IMR-90 (cell line): ENCODE measurements around the gene ACSBG1. TPM values are rescaled to one million over a fixed set of nuclear protein-coding genes. Genes with fewer than 3 reads are reported as not detected.

ENCODE experiments used
- ATAC-seq: fragments of 200-7000 bp; cut with Tn5 transposase; 2 replicates; pipeline ENCODE4 v1.9.1; 2020; ENCODE audit warnings: low read depth, mild to moderate bottlenecking, moderate library complexity
- BruUV-seq: library from RNA; stranded (reverse); fragments of 400-500 nt; replicated peaks from 2 replicates; lab custom pipeline; 2021; lab: Mats Ljungman, UMichigan
- CTCF ChIA-PET: fragments of 300-600 bp; formaldehyde crosslinking; extraction: SDS; loops from one replicate; lab custom pipeline; 2021; ENCODE audit warnings: antibody characterized with exemption; lab: Yijun Ruan, JAX
- POLR2A ChIA-PET: fragments of 300-600 bp; sonication (Branson Sonifier 250); formaldehyde crosslinking; loops from one replicate; lab custom pipeline; 2022; ENCODE audit warnings: antibody characterized with exemption; ENCODE audit not compliant: unreplicated experiment; lab: Charles Lee
- DNase-seq: peaks from one replicate; pipeline ENCODE4 v3.0.0; 2013
- H2AFZ ChIP-seq: replicated peaks from 2 replicates; pipeline ENCODE3; 2013; ENCODE audit warnings: low read length, mild to moderate bottlenecking; ENCODE audit not compliant: poor library complexity
- H2AK5ac ChIP-seq: 2 replicates; pipeline ENCODE4 v1.6.1; 2013; ENCODE audit warnings: low read depth, low read length, inconsistent platforms
- H2AK9ac ChIP-seq: replicated peaks from 2 replicates; pipeline ENCODE3; 2013; ENCODE audit warnings: mild to moderate bottlenecking, low read depth, low read length, moderate library complexity; ENCODE audit not compliant: poor library complexity
- H2BK120ac ChIP-seq: 2 replicates; pipeline ENCODE4 v1.6.1; 2013; ENCODE audit warnings: low read depth, low read length, inconsistent platforms
- H2BK15ac ChIP-seq: 3 replicates; pipeline ENCODE4 v1.6.1; 2013; ENCODE audit warnings: low read depth, low read length, inconsistent platforms
- H2BK20ac ChIP-seq: 2 replicates; pipeline ENCODE4 v1.6.1; 2013; ENCODE audit warnings: low read depth, mild to moderate bottlenecking, inconsistent platforms, low read length, moderate library complexity
- H2BK5ac ChIP-seq: 2 replicates; pipeline ENCODE4 v1.6.1; 2013; ENCODE audit warnings: mild to moderate bottlenecking, low read depth, low read length, inconsistent platforms; ENCODE audit not compliant: poor library complexity, severe bottlenecking
- H3K14ac ChIP-seq: replicated peaks from 2 replicates; pipeline ENCODE4 v1.6.1; 2013; ENCODE audit warnings: low read depth, low read length, inconsistent platforms
- H3K18ac ChIP-seq: 2 replicates; pipeline ENCODE4 v1.6.1; 2013; ENCODE audit warnings: low read depth, low read length, control low read depth
- H3K23ac ChIP-seq: 2 replicates; pipeline ENCODE4 v1.6.1; 2013; ENCODE audit warnings: low read depth, low read length, inconsistent platforms
- H3K27ac ChIP-seq: 2 replicates; pipeline ENCODE4 v1.5.1; 2013; ENCODE audit warnings: mild to moderate bottlenecking, control low read depth, low read length; ENCODE audit not compliant: insufficient read depth
- H3K27me3 ChIP-seq: 2 replicates; pipeline ENCODE4 v1.6.1; 2013; ENCODE audit warnings: low read length; ENCODE audit not compliant: control insufficient read depth, insufficient read depth
- H3K36me3 ChIP-seq: 2 replicates; pipeline ENCODE4 v1.6.1; 2013; ENCODE audit warnings: low read length, mixed read lengths; ENCODE audit not compliant: control insufficient read depth, insufficient read depth
- H3K4ac ChIP-seq: 2 replicates; pipeline ENCODE4 v1.6.1; 2013; ENCODE audit warnings: low read depth, low read length, inconsistent platforms
- H3K4me1 ChIP-seq: 2 replicates; pipeline ENCODE4 v1.6.1; 2013; ENCODE audit warnings: low read length, mixed read lengths; ENCODE audit not compliant: control insufficient read depth, insufficient read depth
- H3K4me2 ChIP-seq: 2 replicates; pipeline ENCODE4 v1.6.1; 2013; ENCODE audit warnings: low read depth, mild to moderate bottlenecking, control low read depth, low read length, moderate library complexity
- H3K4me3 ChIP-seq: 2 replicates; pipeline ENCODE4 v1.5.1; 2013; ENCODE audit warnings: low read depth, mild to moderate bottlenecking, control low read depth, low read length, moderate library complexity; ENCODE audit not compliant: insufficient read depth
- H3K56ac ChIP-seq: 2 replicates; pipeline ENCODE4 v1.6.1; 2013; ENCODE audit warnings: low read length, inconsistent platforms; ENCODE audit not compliant: insufficient read depth; ENCODE audit errors: extremely low read depth
- H3K79me1 ChIP-seq, 2 experiments: 2 replicates each; pipeline ENCODE4 v1.6.1; 2013; ENCODE audit warnings: low read length in 2 of 2, inconsistent platforms in 1 of 2, low read depth in 1 of 2
- H3K9ac ChIP-seq: 2 replicates; pipeline ENCODE4 v1.6.1; 2013; ENCODE audit warnings: low read depth, low read length, control low read depth
- H3K9me1 ChIP-seq: 2 replicates; pipeline ENCODE4 v1.6.1; 2013; ENCODE audit warnings: low read length, inconsistent platforms; ENCODE audit not compliant: insufficient read depth
- H3K9me3 ChIP-seq: 2 replicates; pipeline ENCODE4 v1.6.1; 2013; ENCODE audit warnings: low read length; ENCODE audit not compliant: control insufficient read depth, insufficient read depth
- H4K20me1 ChIP-seq: 2 replicates; pipeline ENCODE4 v1.6.1; 2013; ENCODE audit warnings: low read length, inconsistent platforms; ENCODE audit not compliant: insufficient read depth
- H4K5ac ChIP-seq: 2 replicates; pipeline ENCODE4 v1.6.1; 2013; ENCODE audit warnings: mild to moderate bottlenecking, low read depth, low read length, control low read depth
- H4K8ac ChIP-seq, 2 experiments: 2 replicates each; pipeline ENCODE4 v1.6.1; 2013; ENCODE audit warnings: low read depth in 2 of 2, low read length in 2 of 2, control low read depth in 1 of 2, inconsistent platforms in 1 of 2
- H4K91ac ChIP-seq: 2 replicates; pipeline ENCODE4 v1.6.1; 2013; ENCODE audit warnings: low read depth, low read length, inconsistent platforms; ENCODE audit not compliant: insufficient read depth
- CEBPB ChIP-seq: IDR thresholded peaks from 2 replicates; pipeline ENCODE4 v1.6.1; 2012; ENCODE audit warnings: low read depth, low read length, improper control_type of control experiment
- CHD1 ChIP-seq: IDR thresholded peaks from 2 replicates; pipeline ENCODE4 v1.6.1; 2012; ENCODE audit warnings: low read depth, low read length, improper control_type of control experiment
- FOS ChIP-seq: fragments of 150-350 bp; IDR thresholded peaks from 2 replicates; pipeline ENCODE4 v1.6.1; 2016; ENCODE audit warnings: low read depth, low read length
- MAFK ChIP-seq: IDR thresholded peaks from 2 replicates; pipeline ENCODE4 v1.6.1; 2012; ENCODE audit warnings: low read depth, low read length, improper control_type of control experiment
- MAZ ChIP-seq: IDR thresholded peaks from 2 replicates; pipeline ENCODE4 v1.6.1; 2012; ENCODE audit warnings: low read depth, mild to moderate bottlenecking, low read length, improper control_type of control experiment, moderate library complexity, borderline replicate concordance
- MXI1 ChIP-seq: IDR thresholded peaks from 2 replicates; pipeline ENCODE4 v1.6.1; 2012; ENCODE audit warnings: low read depth, mild to moderate bottlenecking, low read length, moderate library complexity, borderline replicate concordance
- NFE2L2 ChIP-seq: fragments of 150-350 bp; IDR thresholded peaks from 2 replicates; pipeline ENCODE4 v1.6.1; 2016; ENCODE audit warnings: low read depth, mild to moderate bottlenecking, low read length
- POLR2A ChIP-seq: IDR thresholded peaks from 2 replicates; pipeline ENCODE4 v1.6.1; 2012; ENCODE audit warnings: mild to moderate bottlenecking, low read depth, low read length
- RAD21 ChIP-seq: IDR thresholded peaks from 2 replicates; pipeline ENCODE4 v1.6.1; 2012; ENCODE audit warnings: low read length, improper control_type of control experiment
- RCOR1 ChIP-seq: IDR thresholded peaks from 2 replicates; pipeline ENCODE4 v1.6.1; 2012; ENCODE audit warnings: mild to moderate bottlenecking, low read length, improper control_type of control experiment; ENCODE audit not compliant: insufficient replicate concordance
- RFX5 ChIP-seq: IDR thresholded peaks from 2 replicates; pipeline ENCODE4 v1.8.0; 2012; ENCODE audit warnings: low read depth, mild to moderate bottlenecking, low read length, moderate library complexity
- WGBS, 2 experiments: methylation state at CpG; one replicate each; pipeline versions ENCODE4 v1.1.5 to v1.1.7; 2013; ENCODE audit warnings: missing lambda C conversion rate in 2 of 2; ENCODE audit not compliant: insufficient read length in 1 of 2; ENCODE audit errors: extremely low coverage in 2 of 2; 5-methylcytosine and 5-hydroxymethylcytosine counted together
- dilution Hi-C: fragments of 300-500 bp; cut with HindIII; formaldehyde crosslinking; loops from one replicate; pipeline ENCODE4 v1.14.3; 2018; ENCODE audit warnings: low sequenced_read_pairs; ENCODE audit not compliant: unreplicated experiment
- in situ Hi-C: fragments of 300-500 bp; cut with MboI; formaldehyde crosslinking; loops from 3 replicates; pipeline ENCODE4 v1.14.3; 2019; ENCODE audit warnings: low sequenced_read_pairs, inconsistent platforms, mixed read lengths
- intact Hi-C: fragments of 100-400 bp; cut with micrococcal nuclease; formaldehyde crosslinking; loops from 2 replicates; pipeline ENCODE4 v1.10.0; 2022
- polyA plus RNA-seq, 3 experiments: library from polyadenylated mRNA; depleted of rRNA; stranded (reverse); fragments of >200 nt; gene quantifications; 2 replicates each; pipeline ENCODE4 v1.2.3, GENCODE V29; 2012; ENCODE audit warnings: low replicate concordance in 1 of 3
- total RNA-seq: library from RNA; depleted of rRNA; stranded (reverse); fragments of >200 nt; gene quantifications from 2 replicates; pipeline ENCODE4 v1.2.3, GENCODE V29; 2012
- TF ChIP-seq, protein P1 (sequence below): fragments of 150-350 bp; IDR thresholded peaks from 2 replicates; pipeline ENCODE4 v1.6.1; 2017; ENCODE audit warnings: mild to moderate bottlenecking, antibody characterized with exemption, low read length, low read depth
- TF ChIP-seq, protein P2 (sequence below): fragments of 150-350 bp; IDR thresholded peaks from 2 replicates; pipeline ENCODE4 v1.6.1; 2016; ENCODE audit warnings: low read depth, mild to moderate bottlenecking, low read length, moderate library complexity, borderline replicate concordance
- TF ChIP-seq, protein P3 (sequence below): conservative IDR thresholded peaks from 2 replicates; pipeline ENCODE4 v1.5.1; 2012; ENCODE audit warnings: mild to moderate bottlenecking, low read depth, low read length, improper control_type of control experiment

ACSBG1 gene
- total and polyA plus RNA-seq, 2 of the 4 experiments (the other 2 are of a cell fraction), result 0.02 TPM; not detected in 1

DNA sequence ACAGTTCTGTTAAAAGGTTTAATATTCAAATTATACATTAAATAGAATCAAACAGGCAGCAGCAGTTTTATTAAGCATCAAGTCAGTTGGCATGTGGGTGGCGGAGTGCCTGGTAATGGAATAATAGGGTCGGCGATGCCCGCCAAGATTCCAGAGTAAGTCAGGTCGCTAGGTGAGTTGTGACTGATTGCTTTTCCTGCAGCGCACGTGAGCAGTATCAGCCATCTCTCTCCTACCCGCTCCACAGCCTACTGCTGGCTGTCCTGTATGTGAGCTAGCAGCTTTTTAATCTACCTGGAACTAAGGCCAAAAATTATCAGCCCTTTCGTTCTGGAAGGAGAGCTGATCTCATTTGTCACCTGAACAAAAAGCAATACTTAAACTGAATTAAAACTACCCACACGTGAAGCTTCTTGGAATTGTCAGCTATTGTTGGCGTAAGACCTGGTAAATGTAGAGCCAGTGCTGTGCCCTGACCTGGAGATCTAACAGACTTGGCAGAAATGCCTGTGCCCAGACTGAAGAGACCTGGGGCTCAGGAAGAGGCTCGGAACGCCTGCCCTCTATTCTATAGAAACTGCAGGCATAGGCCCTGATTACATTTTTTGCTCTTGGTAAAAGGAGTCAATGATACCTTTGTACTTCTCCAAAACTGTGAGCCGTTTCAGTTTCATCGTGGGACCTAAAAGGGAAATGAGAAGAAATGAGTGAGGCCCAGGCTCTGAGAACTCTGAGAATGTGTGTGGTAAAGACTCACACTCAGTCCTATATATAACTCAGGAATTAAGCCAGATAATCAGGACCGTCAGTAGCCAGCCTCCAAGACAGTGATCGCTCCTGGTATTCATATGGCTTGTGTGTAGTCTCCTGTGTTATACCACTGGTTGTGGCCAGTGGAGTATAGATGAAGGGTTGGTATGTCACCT lies 63.3 kb downstream of the ACSBG1 start:
- H2BK5ac ChIP-seq, result no peak overlapping the region
- peaks cover 31% of the 10 kb centered on the region for H3K36me3 ChIP-seq
- no peak overlapping the region for H3K56ac ChIP-seq
- no peak overlapping the region for H2BK20ac ChIP-seq
- intact Hi-C loops (no loop called here), dilution Hi-C loops (no loop called here), in situ Hi-C loops (no loop called here)
- no peak overlapping the region for H2BK15ac ChIP-seq
- H2AFZ ChIP-seq, result no peak overlapping the region
- no peak overlapping the region for H3K23ac ChIP-seq
- H3K79me1 ChIP-seq, result no peaks in the 10 kb centered on the region
- H4K20me1 ChIP-seq, result no peaks in the 10 kb centered on the region
- H3K9ac ChIP-seq, result no peak overlapping the region
- H3K4me2 ChIP-seq, result no peak overlapping the region
- H4K8ac ChIP-seq, result no peak overlapping the region
- no peaks in the 10 kb centered on the region; the same call in 1 of the 2 replicates for H3K9me3 ChIP-seq
- BruUV-seq, result no TSS peak
- H4K91ac ChIP-seq, result no peak overlapping the region
- no peak overlapping the region for H3K18ac ChIP-seq
- POLR2A ChIA-PET, result no interaction called here
- CTCF ChIA-PET, result interaction anchor here (1.0 kb wide), 1 partner anchor 20 kb away, joined by 5 read pairs; no protein-coding TSS in a partner anchor
- WGBS, 2 experiments, result 100% methylated on average over 2 of the region's 17 CpGs; no CpG with 5 or more reads in 1 of the 2 experiments
- H3K27ac ChIP-seq, result no peak overlapping the region
- no peak overlapping the region for H2AK5ac ChIP-seq
- H3K4ac ChIP-seq, result no peak overlapping the region
- no peak for DNase-seq
- H2AK9ac ChIP-seq, result no peak overlapping the region
- no peak for ATAC-seq
- H3K27me3 ChIP-seq, result no peaks in the 10 kb centered on the region
- no peaks in the 10 kb centered on the region for H3K4me1 ChIP-seq
- no peak overlapping the region for H4K5ac ChIP-seq
- no peak overlapping the region for H3K4me3 ChIP-seq
- no peak overlapping the region for H2BK120ac ChIP-seq
- H3K14ac ChIP-seq, result no peak overlapping the region
- H3K9me1 ChIP-seq, result no peaks in the 10 kb centered on the region; the same call in 1 of the 2 replicates
- TF ChIP-seq MXI1 (no peak), RFX5 (no peak), POLR2A (no peak), MAZ (no peak), NFE2L2 (no peak), MAFK (no peak), RCOR1 (no peak), RAD21 (no peak), CEBPB (no peak), FOS (no peak), CHD1 (no peak)
- TF ChIP-seq, protein P1, sequence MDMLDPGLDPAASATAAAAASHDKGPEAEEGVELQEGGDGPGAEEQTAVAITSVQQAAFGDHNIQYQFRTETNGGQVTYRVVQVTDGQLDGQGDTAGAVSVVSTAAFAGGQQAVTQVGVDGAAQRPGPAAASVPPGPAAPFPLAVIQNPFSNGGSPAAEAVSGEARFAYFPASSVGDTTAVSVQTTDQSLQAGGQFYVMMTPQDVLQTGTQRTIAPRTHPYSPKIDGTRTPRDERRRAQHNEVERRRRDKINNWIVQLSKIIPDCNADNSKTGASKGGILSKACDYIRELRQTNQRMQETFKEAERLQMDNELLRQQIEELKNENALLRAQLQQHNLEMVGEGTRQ, result no peak
- TF ChIP-seq, protein P2, sequence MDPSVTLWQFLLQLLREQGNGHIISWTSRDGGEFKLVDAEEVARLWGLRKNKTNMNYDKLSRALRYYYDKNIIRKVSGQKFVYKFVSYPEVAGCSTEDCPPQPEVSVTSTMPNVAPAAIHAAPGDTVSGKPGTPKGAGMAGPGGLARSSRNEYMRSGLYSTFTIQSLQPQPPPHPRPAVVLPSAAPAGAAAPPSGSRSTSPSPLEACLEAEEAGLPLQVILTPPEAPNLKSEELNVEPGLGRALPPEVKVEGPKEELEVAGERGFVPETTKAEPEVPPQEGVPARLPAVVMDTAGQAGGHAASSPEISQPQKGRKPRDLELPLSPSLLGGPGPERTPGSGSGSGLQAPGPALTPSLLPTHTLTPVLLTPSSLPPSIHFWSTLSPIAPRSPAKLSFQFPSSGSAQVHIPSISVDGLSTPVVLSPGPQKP, result no peak
- TF ChIP-seq, protein P3, sequence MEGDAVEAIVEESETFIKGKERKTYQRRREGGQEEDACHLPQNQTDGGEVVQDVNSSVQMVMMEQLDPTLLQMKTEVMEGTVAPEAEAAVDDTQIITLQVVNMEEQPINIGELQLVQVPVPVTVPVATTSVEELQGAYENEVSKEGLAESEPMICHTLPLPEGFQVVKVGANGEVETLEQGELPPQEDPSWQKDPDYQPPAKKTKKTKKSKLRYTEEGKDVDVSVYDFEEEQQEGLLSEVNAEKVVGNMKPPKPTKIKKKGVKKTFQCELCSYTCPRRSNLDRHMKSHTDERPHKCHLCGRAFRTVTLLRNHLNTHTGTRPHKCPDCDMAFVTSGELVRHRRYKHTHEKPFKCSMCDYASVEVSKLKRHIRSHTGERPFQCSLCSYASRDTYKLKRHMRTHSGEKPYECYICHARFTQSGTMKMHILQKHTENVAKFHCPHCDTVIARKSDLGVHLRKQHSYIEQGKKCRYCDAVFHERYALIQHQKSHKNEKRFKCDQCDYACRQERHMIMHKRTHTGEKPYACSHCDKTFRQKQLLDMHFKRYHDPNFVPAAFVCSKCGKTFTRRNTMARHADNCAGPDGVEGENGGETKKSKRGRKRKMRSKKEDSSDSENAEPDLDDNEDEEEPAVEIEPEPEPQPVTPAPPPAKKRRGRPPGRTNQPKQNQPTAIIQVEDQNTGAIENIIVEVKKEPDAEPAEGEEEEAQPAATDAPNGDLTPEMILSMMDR, result no peak
